ENCODE results near the gene UBE2J1.
"Not testable (repeated sequence)": the region's sequence is repeated elsewhere in the genome, so short reads cannot be mapped to it uniquely, and the experiment has no call there.

Gene UBE2J1, protein sequence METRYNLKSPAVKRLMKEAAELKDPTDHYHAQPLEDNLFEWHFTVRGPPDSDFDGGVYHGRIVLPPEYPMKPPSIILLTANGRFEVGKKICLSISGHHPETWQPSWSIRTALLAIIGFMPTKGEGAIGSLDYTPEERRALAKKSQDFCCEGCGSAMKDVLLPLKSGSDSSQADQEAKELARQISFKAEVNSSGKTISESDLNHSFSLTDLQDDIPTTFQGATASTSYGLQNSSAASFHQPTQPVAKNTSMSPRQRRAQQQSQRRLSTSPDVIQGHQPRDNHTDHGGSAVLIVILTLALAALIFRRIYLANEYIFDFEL

DNA sequence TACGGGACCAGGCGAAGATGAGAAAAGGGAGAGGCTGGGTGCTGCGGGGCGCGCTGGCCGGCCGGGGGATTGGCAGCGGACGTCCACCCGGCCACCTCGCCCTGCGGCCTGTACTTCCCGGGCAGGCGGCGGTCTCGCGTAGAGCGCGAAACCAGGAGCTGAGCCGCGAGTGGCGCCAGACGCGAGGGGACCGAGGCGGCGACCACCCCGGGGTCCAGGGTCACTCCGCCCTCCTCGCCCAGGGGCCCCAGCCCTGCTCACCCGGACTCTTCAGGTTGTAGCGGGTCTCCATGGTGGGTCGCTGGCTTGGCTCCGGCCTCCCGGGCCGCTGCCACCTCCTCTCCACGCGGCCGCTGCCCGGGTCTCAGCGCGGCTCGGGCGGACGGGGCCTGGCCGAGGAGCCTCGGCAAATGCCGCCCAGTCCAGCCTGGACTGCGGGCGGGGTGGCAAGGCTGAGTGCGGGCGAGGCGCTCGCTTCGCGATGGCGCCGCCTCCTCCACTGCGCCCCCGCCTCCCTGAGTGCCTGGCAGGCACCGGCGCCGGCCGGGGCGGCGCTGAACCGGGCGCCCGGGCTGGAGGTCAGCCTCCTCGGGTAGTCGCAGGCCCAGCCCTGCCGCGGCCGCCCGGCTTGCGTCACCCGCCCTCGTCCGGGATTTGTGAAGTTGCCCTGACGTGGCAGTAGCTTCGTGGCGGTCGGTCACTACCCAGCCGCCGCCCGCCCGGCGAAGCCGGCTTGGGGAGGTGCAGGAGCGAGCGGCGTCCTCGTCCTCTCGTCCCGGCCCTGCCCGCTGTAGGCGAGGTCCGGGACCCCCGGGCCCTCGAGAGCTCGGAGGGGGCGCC lies at the start of gene UBE2J1:
Gene UBE2J1, minus strand, starts transcription at position 445 of the 840 bp plus-strand sequence. Its CDS starts 153 bp downstream, at position 292.
- DNase-seq (ENCODE audit: low spot score): peak; percentile 63

DNA sequence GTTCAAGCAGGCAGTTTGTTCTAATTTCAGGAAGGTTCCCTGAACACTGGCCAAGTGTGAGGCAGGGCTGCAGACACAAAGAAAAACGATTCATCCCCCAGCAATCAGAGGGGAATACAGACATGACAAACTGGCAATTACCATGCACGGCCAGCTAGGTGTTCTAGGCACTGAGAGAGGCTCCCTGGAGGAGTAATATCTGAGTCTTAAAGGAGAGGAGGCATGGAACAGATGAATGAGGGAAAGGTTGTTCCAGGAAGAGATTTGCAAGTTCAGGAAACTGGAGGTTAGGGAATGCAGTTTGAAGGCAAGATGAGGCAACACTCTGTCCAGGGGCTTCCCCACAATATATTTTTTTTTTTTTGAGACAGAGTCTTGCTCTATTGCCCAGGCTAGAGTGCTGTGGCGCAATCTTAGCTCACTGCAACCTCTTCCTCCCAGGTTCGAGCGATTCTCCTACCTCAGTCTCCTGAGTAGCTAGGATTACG lies 48.4 kb upstream of the UBE2J1 start:
- no peak for DNase-seq (ENCODE audit: low spot score)

DNA sequence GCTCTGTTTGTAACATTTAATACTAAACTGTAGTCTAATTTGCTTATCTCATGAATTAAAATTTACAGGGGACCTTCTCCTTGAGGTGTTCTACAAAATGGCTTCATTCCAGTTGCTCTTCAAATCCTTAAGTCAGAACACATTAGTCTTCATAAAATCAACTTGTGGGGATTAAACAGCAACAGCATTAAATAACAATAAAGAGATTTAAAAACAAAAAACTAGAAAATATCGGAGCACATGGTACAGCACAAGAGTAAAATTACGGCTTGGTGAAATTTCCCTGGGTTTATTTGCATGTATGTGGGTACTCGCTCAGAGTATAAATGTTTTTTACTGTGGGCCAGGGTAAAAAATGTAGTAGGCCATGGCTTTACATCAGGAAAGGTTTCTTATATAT lies 47.5 kb upstream of the UBE2J1 start:
- no peak for DNase-seq (ENCODE audit: low spot score)

DNA sequence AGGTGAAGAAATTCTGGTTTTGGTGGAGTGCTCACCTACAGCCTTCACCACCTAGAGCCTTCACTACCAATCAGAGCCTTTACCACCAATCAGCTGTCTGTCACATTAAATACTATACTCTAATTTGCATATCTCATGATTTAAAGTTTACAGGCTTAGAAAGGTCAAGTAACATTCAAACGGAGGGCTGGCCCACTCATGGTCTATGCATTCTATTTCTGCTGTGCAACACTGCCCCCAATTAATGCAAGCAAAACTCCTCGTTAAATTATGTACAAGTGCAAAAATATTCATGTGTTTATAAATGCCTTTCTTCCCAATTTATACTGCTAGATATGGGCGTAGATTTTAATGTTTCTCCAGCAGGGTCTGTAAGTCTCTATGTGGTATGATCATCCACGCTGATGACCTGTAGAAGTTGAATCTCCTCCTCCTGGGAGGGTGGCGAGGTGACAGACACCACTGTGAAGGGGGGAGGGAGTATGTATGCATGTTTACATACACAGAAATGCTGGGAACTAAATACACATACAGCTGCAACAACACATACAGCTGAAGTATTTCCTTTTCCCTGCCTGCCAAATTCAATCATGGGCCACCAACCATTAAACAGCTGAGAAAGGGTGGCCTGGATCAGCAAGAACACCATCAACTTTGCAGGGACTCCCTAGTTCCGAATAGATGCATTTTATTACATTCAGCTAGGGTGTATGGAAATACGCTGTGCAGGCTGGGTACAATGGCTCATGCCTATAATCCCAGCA lies 46.4 kb upstream of the UBE2J1 start:
- no peak for DNase-seq (ENCODE audit: low spot score)

DNA sequence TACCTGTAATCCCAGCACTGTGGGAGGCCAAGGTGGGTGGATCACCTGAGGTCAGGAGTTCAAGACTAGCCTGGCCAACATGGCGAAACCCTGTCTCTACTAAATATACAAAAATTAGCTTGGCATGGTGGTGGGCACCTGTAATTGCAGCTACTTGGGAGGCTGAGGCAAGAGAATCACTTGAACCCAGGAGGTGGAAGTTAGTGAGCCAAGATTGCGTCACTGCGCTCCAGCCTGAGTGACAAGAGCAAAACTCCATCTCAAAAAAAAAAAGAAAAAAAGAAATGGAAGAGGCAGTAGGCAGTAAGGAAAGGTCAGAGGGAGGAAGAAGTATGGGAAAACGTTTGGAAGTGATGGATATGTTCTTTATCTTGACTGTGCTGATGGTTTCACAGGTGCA lies 45.4 kb upstream of the UBE2J1 start:
- not testable (repeated sequence) for DNase-seq (ENCODE audit: low spot score)

DNA sequence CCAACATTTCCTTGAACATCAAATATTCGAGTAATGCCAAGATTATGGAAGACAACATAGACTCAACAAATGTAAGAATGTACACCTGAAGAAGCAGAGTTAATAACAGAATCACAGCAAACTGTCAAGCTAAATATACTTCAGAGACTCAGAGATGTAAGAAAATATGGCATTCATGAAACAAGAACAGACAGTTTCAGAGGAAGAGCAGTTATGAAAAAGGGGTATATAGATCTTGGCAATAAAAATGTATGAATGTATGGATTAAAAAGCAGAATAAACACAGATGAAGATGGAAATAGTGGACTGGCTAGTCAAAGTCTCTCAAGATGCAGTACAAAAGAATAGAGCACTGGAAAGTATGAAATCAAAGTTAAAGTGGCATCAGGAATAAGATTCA lies 41.1 kb upstream of the UBE2J1 start:
- no peak for DNase-seq (ENCODE audit: low spot score)

DNA sequence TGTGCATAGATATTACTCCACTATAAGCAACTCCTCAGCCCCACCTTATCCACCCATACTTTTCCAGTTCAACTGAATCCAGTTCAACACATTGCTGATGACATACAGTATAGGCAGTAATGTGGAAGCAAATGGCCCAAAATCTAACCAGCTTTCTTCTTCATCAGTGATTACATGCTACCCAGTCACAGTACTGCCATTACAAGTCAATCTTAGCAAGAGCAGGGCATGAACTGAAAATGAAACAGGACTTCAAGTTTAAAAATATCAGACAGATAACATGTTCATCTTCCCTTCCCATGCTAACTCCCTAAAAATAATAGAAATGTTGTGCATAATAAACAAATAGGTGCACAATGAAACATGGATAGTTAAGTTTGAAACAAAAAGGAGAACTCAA lies 40.3 kb upstream of the UBE2J1 start:
- no peak for DNase-seq (ENCODE audit: low spot score)

DNA sequence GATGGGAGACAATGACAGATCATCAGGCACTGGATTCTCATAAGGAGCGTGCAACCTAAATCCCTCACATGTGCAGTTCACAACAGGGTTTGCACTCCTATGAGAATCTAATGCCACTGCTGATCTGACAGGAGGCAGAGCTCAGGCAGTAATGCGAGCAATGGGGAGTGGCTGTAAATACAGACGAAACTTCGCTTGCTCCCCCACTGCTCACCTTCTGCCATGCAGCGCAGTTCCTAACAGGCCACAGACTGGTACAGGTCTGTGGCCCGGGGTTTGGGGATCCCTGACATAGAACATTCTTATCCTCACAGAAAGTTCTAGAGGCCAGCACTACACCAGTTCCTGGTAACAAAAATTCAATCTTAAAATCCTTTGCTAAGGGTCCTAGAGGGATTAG lies 36.3 kb upstream of the UBE2J1 start:
- DNase-seq (ENCODE audit: low spot score): no peak

DNA sequence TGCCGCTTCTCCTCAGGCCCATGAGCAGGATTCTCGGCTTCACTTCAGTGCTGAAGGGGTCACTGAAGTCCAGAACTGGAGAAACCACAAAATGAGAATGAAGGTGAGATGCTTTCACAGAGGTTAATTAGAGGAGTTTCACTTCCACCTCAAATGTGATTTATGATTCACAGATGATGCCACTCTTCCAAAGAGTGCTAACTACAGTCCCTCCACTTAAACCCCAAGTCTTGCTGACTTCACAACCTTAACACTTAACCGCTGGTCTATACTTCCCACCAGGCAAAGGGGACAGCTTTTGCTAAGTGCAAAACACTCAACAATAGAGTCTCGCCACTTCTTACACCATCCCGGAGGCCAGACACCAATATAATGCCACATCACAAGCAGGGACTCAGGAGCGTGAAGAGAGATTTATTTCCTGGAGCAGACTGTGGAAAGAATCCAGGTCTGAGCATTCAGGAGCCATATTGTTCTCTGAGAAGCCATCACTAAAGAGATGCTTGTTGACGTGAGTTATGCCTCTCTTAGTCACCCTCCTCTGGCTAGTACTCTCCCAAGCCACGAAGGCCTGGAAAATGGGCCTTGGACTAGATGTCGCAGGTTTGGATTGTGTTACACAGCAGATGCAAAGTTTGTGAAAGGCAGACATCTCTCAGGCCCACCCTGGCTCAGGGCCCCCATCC lies 35.1 kb upstream of the UBE2J1 start:
- no peak for DNase-seq (ENCODE audit: low spot score)

DNA sequence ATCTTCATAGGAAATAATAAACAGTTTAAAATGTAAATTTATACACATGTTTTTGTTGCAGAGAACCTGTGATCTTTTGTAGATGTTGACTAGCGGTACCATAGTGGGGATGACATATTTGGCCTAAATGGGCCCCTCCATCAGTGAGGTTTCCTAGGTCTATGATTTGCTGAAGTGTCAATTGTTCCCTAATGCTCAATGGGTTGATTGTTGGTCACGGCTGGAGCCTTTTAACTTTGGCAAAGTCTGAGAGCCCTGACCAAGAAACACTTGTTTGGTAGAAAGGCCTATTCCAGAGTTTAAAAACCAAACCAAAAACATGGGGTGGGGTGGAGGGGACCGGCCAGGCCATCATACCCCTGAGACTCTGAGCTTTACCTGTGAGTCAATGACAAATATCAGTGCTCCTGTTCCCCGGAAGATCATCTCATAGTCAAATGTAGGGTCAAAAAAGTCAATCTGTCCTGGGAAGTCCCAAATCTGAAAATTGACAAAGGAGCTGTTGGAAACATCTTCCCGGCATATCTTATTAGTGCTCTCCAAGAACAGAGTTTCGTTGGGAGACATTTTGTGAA lies 34.5 kb upstream of the UBE2J1 start:
- no peak for DNase-seq (ENCODE audit: low spot score)

DNA sequence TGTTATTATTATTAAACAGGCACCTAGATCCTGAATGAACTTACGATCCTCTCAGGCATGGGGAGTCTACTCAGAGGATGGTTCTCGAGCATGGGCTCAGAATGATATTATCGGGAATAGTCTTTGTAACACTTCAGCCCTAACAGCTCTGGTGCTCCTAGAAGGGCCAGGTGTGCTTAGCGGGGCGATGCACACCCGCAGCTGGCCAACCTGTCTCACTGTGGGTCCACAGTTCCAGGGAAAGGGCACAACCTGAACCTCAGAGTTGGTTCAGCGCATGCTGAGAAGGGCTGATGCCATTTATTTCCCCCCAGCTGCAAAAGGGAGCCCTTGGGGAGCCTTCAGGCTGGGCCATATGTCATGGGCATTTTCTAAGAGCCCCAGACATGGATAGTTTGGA lies 33.3 kb upstream of the UBE2J1 start:
- no peak for DNase-seq (ENCODE audit: low spot score)

DNA sequence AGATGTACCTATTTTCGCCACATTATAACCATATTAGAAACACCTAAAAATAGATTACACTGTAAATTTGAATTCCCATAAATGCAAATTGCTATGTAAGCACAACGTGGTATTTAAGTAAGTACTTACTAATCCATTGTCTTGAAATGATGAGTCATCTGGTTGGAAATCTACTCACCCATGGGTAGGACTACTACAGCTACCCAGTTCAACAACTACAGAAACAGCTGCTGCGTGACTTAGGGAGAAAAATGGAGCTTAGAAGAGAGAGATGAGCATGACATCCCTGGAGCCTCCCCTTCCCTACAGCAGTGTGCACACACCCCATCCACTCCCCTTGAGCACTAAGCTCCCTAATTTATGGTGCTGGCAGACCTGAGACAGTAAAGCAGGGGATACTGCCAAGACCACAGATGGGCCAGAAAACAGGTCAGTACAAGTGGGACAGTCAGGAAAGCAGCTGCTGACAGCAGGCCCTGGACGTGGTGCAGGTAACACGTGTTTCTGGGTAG lies 32.7 kb upstream of the UBE2J1 start:
- DNase-seq (ENCODE audit: low spot score): peak; percentile 68

DNA sequence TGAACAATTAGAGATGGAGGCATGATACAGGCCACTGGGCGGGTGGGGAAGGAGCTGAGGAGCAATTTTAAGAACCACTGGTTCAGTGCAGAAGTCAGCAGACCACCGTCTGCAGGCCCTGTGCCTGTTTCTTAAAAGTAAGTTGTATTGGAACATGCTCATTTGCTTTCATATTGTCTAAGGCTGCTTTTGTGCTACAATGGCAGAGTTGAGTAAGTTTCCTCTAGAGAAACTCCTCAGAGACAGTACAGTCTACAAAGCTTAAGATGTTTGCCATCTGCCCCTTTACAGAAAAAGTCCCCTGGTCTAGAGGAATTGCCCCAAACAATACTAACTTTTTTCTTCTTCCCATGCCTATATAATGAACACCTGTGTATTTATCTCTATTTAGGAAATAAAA lies 28.5 kb upstream of the UBE2J1 start:
- DNase-seq (ENCODE audit: low spot score): no peak

DNA sequence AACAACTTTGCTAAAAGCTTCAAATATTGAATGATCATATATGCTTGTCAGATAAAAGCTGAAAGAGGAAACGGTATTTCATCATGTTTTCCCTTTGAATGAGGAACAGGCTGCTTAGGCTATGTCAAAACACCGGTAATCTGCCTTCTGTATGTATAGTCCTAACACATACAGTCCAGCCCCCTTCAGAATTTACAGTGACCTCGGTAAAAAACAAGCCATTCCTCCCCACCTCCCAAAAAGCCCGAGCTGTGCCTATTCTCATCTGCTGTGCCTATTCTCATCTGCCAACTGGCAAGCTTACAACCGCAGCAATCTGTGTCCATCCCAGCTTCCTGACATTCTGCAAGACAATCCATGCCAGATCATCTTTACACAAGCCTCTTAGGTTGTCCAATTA lies 26.8 kb upstream of the UBE2J1 start:
- DNase-seq (ENCODE audit: low spot score): no peak

DNA sequence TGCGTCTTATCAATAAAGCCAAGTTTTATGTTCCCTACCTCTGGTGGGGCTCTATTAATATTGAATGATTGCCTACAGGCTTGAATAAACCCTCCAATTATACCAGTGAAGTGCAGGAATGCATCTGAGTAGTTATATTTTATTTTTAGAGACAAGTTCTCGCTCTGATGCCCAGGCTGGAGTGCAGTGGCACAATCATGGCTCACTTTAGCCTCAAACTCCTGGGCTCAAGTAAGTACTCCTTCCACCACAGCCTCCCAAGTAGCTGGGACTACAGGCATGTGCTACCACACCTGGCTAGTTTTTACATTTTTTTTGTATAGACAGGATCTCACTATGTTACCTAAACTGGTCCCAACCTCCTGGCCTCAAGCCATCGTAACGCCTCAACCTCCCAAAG lies 26.1 kb upstream of the UBE2J1 start:
- DNase-seq (ENCODE audit: low spot score): no peak

DNA sequence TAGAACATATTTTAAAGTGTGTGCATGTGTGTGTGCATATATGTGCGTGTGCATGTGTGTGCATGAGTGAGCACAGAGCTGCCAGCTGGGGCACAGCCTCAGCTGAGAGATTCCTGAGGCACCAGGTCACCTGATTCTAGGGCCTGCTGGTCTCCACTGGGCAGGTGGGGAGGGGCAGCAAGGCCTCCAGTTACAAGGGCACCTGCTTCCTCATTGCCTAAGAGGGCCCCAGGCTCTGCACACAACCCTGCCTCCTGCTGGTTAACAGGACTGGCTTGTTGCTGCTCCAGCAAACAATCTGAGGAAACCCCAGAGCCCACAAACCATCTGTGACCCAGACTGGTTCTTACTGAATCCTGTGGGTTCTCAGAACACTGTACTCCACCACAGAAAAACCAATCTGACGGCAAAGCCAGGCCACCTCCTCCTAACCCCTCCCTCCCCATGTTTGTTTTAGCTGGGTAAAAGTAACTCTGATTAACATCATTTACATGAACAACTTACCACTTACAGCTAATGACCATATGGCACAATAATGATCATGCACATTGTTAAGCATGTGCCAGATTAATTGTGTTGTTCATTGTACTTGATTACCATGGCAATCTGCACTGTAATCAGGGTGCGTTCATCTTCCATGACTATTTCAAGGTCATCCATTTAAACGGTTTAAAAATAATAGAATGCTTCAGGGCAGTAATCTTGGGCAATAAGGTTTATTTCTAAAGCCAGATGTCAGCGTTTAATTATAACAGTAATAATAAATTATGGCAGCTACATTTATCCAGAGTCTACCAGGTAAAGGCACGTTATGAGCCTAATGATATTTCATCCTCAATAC lies 23.1 kb upstream of the UBE2J1 start:
- DNase-seq (ENCODE audit: low spot score): no peak

DNA sequence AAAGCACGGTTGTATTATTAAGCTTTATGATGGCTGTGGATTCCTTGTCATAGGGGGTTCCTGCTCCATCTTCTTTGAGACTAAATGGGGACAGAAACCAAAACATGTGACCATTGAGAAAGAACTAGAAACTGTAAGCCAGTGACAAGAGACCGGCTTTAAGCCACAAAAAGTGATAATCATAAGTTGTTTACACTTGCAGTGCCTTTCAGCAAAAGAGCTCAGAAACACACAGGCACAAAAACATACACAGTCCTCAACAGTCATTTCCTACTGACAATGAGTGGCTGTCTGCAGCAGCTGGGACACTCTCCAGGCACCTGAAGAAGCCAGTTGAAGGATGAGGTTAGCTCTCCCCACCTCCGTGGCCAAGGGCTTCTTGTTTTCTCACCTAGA lies 20.0 kb upstream of the UBE2J1 start:
- no peak for DNase-seq (ENCODE audit: low spot score)

DNA sequence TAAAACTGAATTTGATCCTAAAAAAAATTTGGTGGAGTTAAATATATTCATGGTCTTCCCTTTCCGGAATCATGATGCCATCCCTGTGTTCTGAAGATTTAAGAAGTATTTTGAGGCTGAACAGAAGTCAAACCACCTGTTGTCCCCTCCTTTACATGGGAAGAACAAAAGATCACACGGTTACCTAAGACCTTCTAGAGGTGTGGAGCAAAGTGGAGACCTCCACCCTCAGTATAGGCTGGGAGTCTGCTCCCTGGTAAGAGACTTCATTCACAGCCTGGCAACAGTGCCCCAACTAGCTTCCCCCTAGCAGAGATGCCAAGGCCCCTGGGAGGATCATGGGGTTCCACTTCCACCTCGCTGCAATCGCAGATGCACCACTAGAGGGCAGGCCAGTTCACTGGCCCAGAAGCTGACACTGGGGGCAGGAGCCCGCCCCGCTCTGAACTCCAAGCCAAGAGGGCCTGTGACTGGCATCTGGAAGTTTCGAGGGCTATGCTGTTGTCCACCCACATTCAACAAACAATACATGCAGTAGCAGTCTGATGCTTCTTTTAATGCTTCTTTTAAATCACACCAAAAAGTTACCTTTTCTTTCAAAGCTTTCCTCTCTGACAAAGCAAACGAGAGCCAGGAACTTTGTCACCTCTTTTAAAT lies 19.5 kb upstream of the UBE2J1 start:
- DNase-seq (ENCODE audit: low spot score): peak; percentile 43

DNA sequence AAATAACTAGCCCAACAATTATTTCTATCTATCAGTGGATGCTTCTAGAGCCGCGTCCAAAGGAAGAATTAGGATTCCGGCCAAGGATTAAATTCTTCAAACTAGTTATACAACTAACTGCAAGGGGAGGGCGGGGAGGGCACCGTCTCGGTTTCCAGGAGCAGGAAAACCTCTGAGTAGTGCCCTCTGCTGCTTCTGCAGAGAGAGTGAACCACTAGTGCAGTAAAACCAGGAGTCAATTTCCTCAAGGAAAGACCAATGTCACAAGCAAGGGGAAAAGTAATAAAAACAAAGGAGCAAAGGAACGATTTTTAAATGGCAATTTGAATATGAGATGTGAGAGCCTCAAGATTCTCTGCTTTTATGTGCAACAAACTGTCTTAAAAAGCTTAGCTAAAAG lies 16.5 kb upstream of the UBE2J1 start:
- DNase-seq (ENCODE audit: low spot score): no peak

DNA sequence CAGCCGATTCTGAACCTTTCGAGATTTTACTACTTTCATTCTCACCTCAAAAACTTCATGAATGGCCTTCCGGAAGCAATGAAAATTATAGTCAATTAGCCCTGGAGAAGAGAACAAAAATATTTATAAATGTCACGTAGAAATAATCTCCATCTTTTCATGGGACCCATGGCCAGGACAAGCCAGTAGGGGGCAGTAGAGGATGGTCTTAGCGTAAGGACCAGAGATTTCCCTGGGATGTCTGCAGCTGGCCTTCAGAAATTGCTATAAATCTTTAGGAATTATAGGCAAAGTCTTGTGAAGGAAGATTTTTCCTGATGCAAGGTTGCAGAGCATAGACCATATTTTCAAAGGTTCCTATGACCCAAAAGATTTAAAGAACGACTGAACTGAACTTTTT lies 15.6 kb upstream of the UBE2J1 start:
- peak; percentile 66 for DNase-seq (ENCODE audit: low spot score)

Data from COLO829 (cell line).